Measurements from ENCODE around the gene GLCE. TPM values are rescaled to one million over a fixed set of nuclear protein-coding genes. Genes with fewer than 3 reads are reported as not detected.
"Not testable (repeated sequence)": the region's sequence is repeated elsewhere in the genome, so short reads cannot be mapped to it uniquely, and the experiment has no call there.

The GLCE gene
- polyA plus RNA-seq, 3 donors: 47.5 to 48.7 (median 48.6) TPM

- DNase-seq (ENCODE audit: low read depth in 3 of 3, low spot score in 2 of 3): no peak
These were observed 25.6 kb upstream of the GLCE start for GRCh38 chr15:69134791-69135190.

- no peak for DNase-seq (ENCODE audit: low read depth in 3 of 3, low spot score in 2 of 3)
These were observed 24.9 kb upstream of the GLCE start for GRCh38 chr15:69135499-69135898.

- DNase-seq (ENCODE audit: low read depth in 3 of 3, low spot score in 2 of 3): no peak
These were observed 21.5 kb upstream of the GLCE start for GRCh38 chr15:69138963-69139362.

GRCh38 chr15:69140306-69140705, 20.1 kb upstream of the GLCE start:
- DNase-seq (ENCODE audit: low read depth in 3 of 3, low spot score in 2 of 3): no peak

GRCh38 chr15:69141286-69141701, 19.1 kb upstream of the GLCE start:
- no peak for DNase-seq (ENCODE audit: low read depth in 3 of 3, low spot score in 2 of 3)

GRCh38 chr15:69141833-69142232, 18.6 kb upstream of the GLCE start:
- DNase-seq (ENCODE audit: low read depth in 3 of 3, low spot score in 2 of 3): no peak

- no peak for DNase-seq (ENCODE audit: low read depth in 3 of 3, low spot score in 2 of 3)
These were observed 16.5 kb upstream of the GLCE start for GRCh38 chr15:69143756-69144436.

GRCh38 chr15:69144530-69144929, 15.9 kb upstream of the GLCE start:
- no peak for DNase-seq (ENCODE audit: low read depth in 3 of 3, low spot score in 2 of 3)

GRCh38 chr15:69145149-69145693, 15.2 kb upstream of the GLCE start:
- no peak for DNase-seq (ENCODE audit: low read depth in 3 of 3, low spot score in 2 of 3)

GRCh38 chr15:69145694-69146492, 14.5 kb upstream of the GLCE start:
- DNase-seq (ENCODE audit: low read depth in 3 of 3, low spot score in 2 of 3): no peak

GRCh38 chr15:69146724-69147435, 13.6 kb upstream of the GLCE start:
- DNase-seq (ENCODE audit: low read depth in 3 of 3, low spot score in 2 of 3): no peak

GRCh38 chr15:69148465-69148864, 12.0 kb upstream of the GLCE start:
- DNase-seq (ENCODE audit: low read depth in 3 of 3, low spot score in 2 of 3): no peak

- DNase-seq (ENCODE audit: low read depth in 3 of 3, low spot score in 2 of 3): no peak
These were observed 11.3 kb upstream of the GLCE start for GRCh38 chr15:69149163-69149562.

GRCh38 chr15:69149803-69150202, 10.6 kb upstream of the GLCE start:
- DNase-seq (ENCODE audit: low read depth in 3 of 3, low spot score in 2 of 3): no peak

- no peak for DNase-seq (ENCODE audit: low read depth in 3 of 3, low spot score in 2 of 3)
These were observed 10.1 kb upstream of the GLCE start for GRCh38 chr15:69150336-69150735.

- DNase-seq (ENCODE audit: low read depth in 3 of 3, low spot score in 2 of 3): no peak
These were observed 9.6 kb upstream of the GLCE start for GRCh38 chr15:69150841-69151240.

- DNase-seq (ENCODE audit: low read depth in 3 of 3, low spot score in 2 of 3): no peak
These were observed 7.4 kb upstream of the GLCE start for GRCh38 chr15:69153046-69153445.

- not testable (repeated sequence) for DNase-seq (ENCODE audit: low read depth in 3 of 3, low spot score in 2 of 3)
These were observed 6.8 kb upstream of the GLCE start for GRCh38 chr15:69153587-69153986.

GRCh38 chr15:69154078-69154477, 6.4 kb upstream of the GLCE start:
- no peak for DNase-seq (ENCODE audit: low read depth in 3 of 3, low spot score in 2 of 3)

- no peak for DNase-seq (ENCODE audit: low read depth in 3 of 3, low spot score in 2 of 3)
These were observed 5.8 kb upstream of the GLCE start for GRCh38 chr15:69154684-69155083.

GRCh38 chr15:69156736-69157381, 3.6 kb upstream of the GLCE start:
- DNase-seq (ENCODE audit: low read depth in 3 of 3, low spot score in 2 of 3): no peak
